GM12874 (cell line): ENCODE data around the gene STRN3.

Source experiments
- CTCF ChIP-seq: IDR thresholded peaks from 2 replicates; pipeline ENCODE4 v1.5.1; 2011; ENCODE audit warnings: low read depth, mild to moderate bottlenecking, control low read depth, low read length, moderate library complexity; ENCODE audit not compliant: insufficient read depth

The STRN3 gene

GRCh38 chr14:31027847-31028246 is 1.7 kb upstream of the STRN3 start:
- TF ChIP-seq CTCF, result no peak

GRCh38 chr14:31026450-31027235 is 464 bp upstream of the STRN3 start:
- TF ChIP-seq CTCF, result no peak

- no peak for TF ChIP-seq CTCF
Measured at GRCh38 chr14:31025367-31026076, 657 bp downstream of the STRN3 start, which contains the start of gene AP4S1. Gene AP4S1, plus strand, starts transcription at chr14:31025649. Its CDS starts 40,548 bp downstream, at chr14:31066197.

- no peak for TF ChIP-seq CTCF
Measured at GRCh38 chr14:31024577-31025366, 1.4 kb downstream of the STRN3 start.

- no peak for TF ChIP-seq CTCF
Measured at GRCh38 chr14:31024010-31024480, 2.1 kb downstream of the STRN3 start.

GRCh38 chr14:31022386-31022785 is 3.8 kb downstream of the STRN3 start:
- no peak for TF ChIP-seq CTCF

GRCh38 chr14:31021576-31021949 is 4.6 kb downstream of the STRN3 start:
- TF ChIP-seq CTCF, result no peak
